ENCODE data around the gene DMRT3. TPM values are rescaled to one million over a fixed set of nuclear protein-coding genes. Genes with fewer than 3 reads are reported as not detected.

The DMRT3 gene
- total RNA-seq, 2 experiments from 2014 or later, result not detected

GRCh38 chr9:1001838-1002237, 25.4 kb downstream of the DMRT3 start:
- H3K9me3 Mint-ChIP-seq, result no peaks in the 10 kb centered on the region
- peak overlapping the region; percentile 32 for H3K27ac Mint-ChIP-seq
- H3K4me1 Mint-ChIP-seq, result peaks cover 8% of the 10 kb centered on the region

GRCh38 chr9:1002678-1003077, 26.2 kb downstream of the DMRT3 start:
- Mint-ChIP-seq H3K27me3 (peaks cover 11% of the 10 kb centered on the region), H3K9me3 (no peaks in the 10 kb centered on the region)
- POLR2A ChIA-PET, result no interaction called here

More at GRCh38 chr9:1001838-1002237, 25.4 kb downstream of the DMRT3 start:
- DNase-seq, result no peak
- Mint-ChIP-seq H3K27me3 (peaks cover 8% of the 10 kb centered on the region), H3K36me3 (no peaks in the 10 kb centered on the region), H3K4me3 (no peak overlapping the region)
- POLR2A ChIA-PET, result no interaction called here
- ATAC-seq (ENCODE audit: low read depth), result no peak

GRCh38 chr9:1005043-1005667, 28.7 kb downstream of the DMRT3 start:
- POLR2A ChIA-PET, result no interaction called here
- H3K4me1 Mint-ChIP-seq, result peaks cover 12% of the 10 kb centered on the region
- H3K27me3 Mint-ChIP-seq, result peaks cover 21% of the 10 kb centered on the region
- DNase-seq (no peak), ATAC-seq (ENCODE audit: low read depth) (peak; percentile 65)
- no peaks in the 10 kb centered on the region for H3K36me3 Mint-ChIP-seq
- H3K4me3 Mint-ChIP-seq, result no peak overlapping the region
- no peaks in the 10 kb centered on the region for H3K9me3 Mint-ChIP-seq
- no peak overlapping the region for H3K27ac Mint-ChIP-seq

More at GRCh38 chr9:1002678-1003077, 26.2 kb downstream of the DMRT3 start:
- ATAC-seq (ENCODE audit: low read depth), result no peak
- Mint-ChIP-seq H3K36me3 (no peaks in the 10 kb centered on the region), H3K4me1 (peaks cover 8% of the 10 kb centered on the region), H3K27ac (no peak overlapping the region), H3K4me3 (no peak overlapping the region)
- no peak for DNase-seq

- Mint-ChIP-seq H3K9me3 (no peaks in the 10 kb centered on the region), H3K4me1 (peaks cover 12% of the 10 kb centered on the region), H3K4me3 (no peak overlapping the region), H3K27ac (no peak overlapping the region), H3K36me3 (no peaks in the 10 kb centered on the region), H3K27me3 (peaks cover 21% of the 10 kb centered on the region)
- no peak for ATAC-seq (ENCODE audit: low read depth)
- POLR2A ChIA-PET, result no interaction called here
- DNase-seq, result no peak
Measured at GRCh38 chr9:1007312-1007711, 30.9 kb downstream of the DMRT3 start.

- H3K27me3 Mint-ChIP-seq, result peaks cover 21% of the 10 kb centered on the region
- H3K27ac Mint-ChIP-seq, result no peak overlapping the region
- no peaks in the 10 kb centered on the region for H3K36me3 Mint-ChIP-seq
- H3K4me3 Mint-ChIP-seq, result peak overlapping the region; percentile 3
- POLR2A ChIA-PET, result no interaction called here
- H3K9me3 Mint-ChIP-seq, result no peaks in the 10 kb centered on the region
- peaks cover 12% of the 10 kb centered on the region for H3K4me1 Mint-ChIP-seq
- DNase-seq (no peak), ATAC-seq (ENCODE audit: low read depth) (no peak)
Measured at GRCh38 chr9:1008216-1008615, 31.8 kb downstream of the DMRT3 start.

- H3K4me1 Mint-ChIP-seq, result peaks cover 12% of the 10 kb centered on the region
- H3K27ac Mint-ChIP-seq, result no peak overlapping the region
- peak; percentile 96 for ATAC-seq (ENCODE audit: low read depth)
- POLR2A ChIA-PET, result interaction anchor here (0.6 to 1.2 kb wide), 2 partner anchors 115 to 539 kb away, joined by 3 read pairs; no protein-coding TSS in a partner anchor
- peaks cover 26% of the 10 kb centered on the region for H3K27me3 Mint-ChIP-seq
- H3K9me3 Mint-ChIP-seq, result no peaks in the 10 kb centered on the region
- DNase-seq, result peak; percentile 78
- no peaks in the 10 kb centered on the region for H3K36me3 Mint-ChIP-seq
- no peak overlapping the region for H3K4me3 Mint-ChIP-seq
Measured at GRCh38 chr9:1009101-1009707, 32.7 kb downstream of the DMRT3 start.

- no peak overlapping the region for H3K4me3 Mint-ChIP-seq
- H3K27me3 Mint-ChIP-seq, result peaks cover 30% of the 10 kb centered on the region
- H3K4me1 Mint-ChIP-seq, result peaks cover 4% of the 10 kb centered on the region
- H3K9me3 Mint-ChIP-seq, result no peaks in the 10 kb centered on the region
- no peaks in the 10 kb centered on the region for H3K36me3 Mint-ChIP-seq
- no peak for ATAC-seq (ENCODE audit: low read depth)
- DNase-seq, result no peak
- POLR2A ChIA-PET, result no interaction called here
- H3K27ac Mint-ChIP-seq, result no peak overlapping the region
Measured at GRCh38 chr9:1013021-1013420, 36.6 kb downstream of the DMRT3 start.

- Mint-ChIP-seq H3K36me3 (no peaks in the 10 kb centered on the region), H3K27me3 (peaks cover 24% of the 10 kb centered on the region), H3K4me1 (peaks cover 3% of the 10 kb centered on the region), H3K4me3 (no peak overlapping the region), H3K9me3 (no peaks in the 10 kb centered on the region), H3K27ac (no peak overlapping the region)
- ATAC-seq (ENCODE audit: low read depth) (no peak), DNase-seq (no peak)
- POLR2A ChIA-PET, result no interaction called here
Measured at GRCh38 chr9:1014225-1014624, 37.8 kb downstream of the DMRT3 start.

- no peaks in the 10 kb centered on the region for H3K9me3 Mint-ChIP-seq
- POLR2A ChIA-PET, result no interaction called here
- no peaks in the 10 kb centered on the region for H3K36me3 Mint-ChIP-seq
- H3K4me3 Mint-ChIP-seq, result no peak overlapping the region
- H3K27me3 Mint-ChIP-seq, result peaks cover 24% of the 10 kb centered on the region
- DNase-seq (no peak), ATAC-seq (ENCODE audit: low read depth) (no peak)
- peaks cover 1% of the 10 kb centered on the region for H3K4me1 Mint-ChIP-seq
- H3K27ac Mint-ChIP-seq, result no peak overlapping the region
Measured at GRCh38 chr9:1014640-1015039, 38.2 kb downstream of the DMRT3 start.

- ATAC-seq (ENCODE audit: low read depth) (no peak), DNase-seq (no peak)
- no peaks in the 10 kb centered on the region for H3K9me3 Mint-ChIP-seq
- H3K27ac Mint-ChIP-seq, result no peak overlapping the region
- H3K4me1 Mint-ChIP-seq, result peaks cover 1% of the 10 kb centered on the region
- no peak overlapping the region for H3K4me3 Mint-ChIP-seq
- no peaks in the 10 kb centered on the region for H3K36me3 Mint-ChIP-seq
- POLR2A ChIA-PET, result no interaction called here
- H3K27me3 Mint-ChIP-seq, result peaks cover 24% of the 10 kb centered on the region
Measured at GRCh38 chr9:1018121-1018520, 41.7 kb downstream of the DMRT3 start.

- Mint-ChIP-seq H3K27ac (no peak overlapping the region), H3K36me3 (no peaks in the 10 kb centered on the region), H3K9me3 (no peaks in the 10 kb centered on the region), H3K4me3 (no peak overlapping the region), H3K4me1 (no peaks in the 10 kb centered on the region), H3K27me3 (peaks cover 6% of the 10 kb centered on the region)
- ATAC-seq (ENCODE audit: low read depth) (no peak), DNase-seq (no peak)
- POLR2A ChIA-PET, result no interaction called here
Measured at GRCh38 chr9:1024112-1024511, 47.7 kb downstream of the DMRT3 start.

- Mint-ChIP-seq H3K27ac (no peak overlapping the region), H3K9me3 (no peaks in the 10 kb centered on the region), H3K4me1 (no peaks in the 10 kb centered on the region), H3K4me3 (no peak overlapping the region), H3K36me3 (no peaks in the 10 kb centered on the region), H3K27me3 (peaks cover 7% of the 10 kb centered on the region)
- DNase-seq (no peak), ATAC-seq (ENCODE audit: low read depth) (no peak)
- POLR2A ChIA-PET, result no interaction called here
Measured at GRCh38 chr9:1025131-1025530, 48.7 kb downstream of the DMRT3 start.

GRCh38 chr9:1026219-1026618, 49.8 kb downstream of the DMRT3 start:
- POLR2A ChIA-PET, result no interaction called here
- peaks cover 13% of the 10 kb centered on the region for H3K27me3 Mint-ChIP-seq
- H3K27ac Mint-ChIP-seq, result no peak overlapping the region
- H3K4me3 Mint-ChIP-seq, result no peak overlapping the region
- ATAC-seq (ENCODE audit: low read depth) (no peak), DNase-seq (no peak)
- H3K36me3 Mint-ChIP-seq, result no peaks in the 10 kb centered on the region
- no peaks in the 10 kb centered on the region for H3K4me1 Mint-ChIP-seq
- no peaks in the 10 kb centered on the region for H3K9me3 Mint-ChIP-seq

GRCh38 chr9:1028501-1029190, 52.2 kb downstream of the DMRT3 start:
- H3K27me3 Mint-ChIP-seq, result peaks cover 13% of the 10 kb centered on the region
- no peaks in the 10 kb centered on the region for H3K4me1 Mint-ChIP-seq
- no peak overlapping the region for H3K4me3 Mint-ChIP-seq
- no peaks in the 10 kb centered on the region for H3K9me3 Mint-ChIP-seq
- no peaks in the 10 kb centered on the region for H3K36me3 Mint-ChIP-seq
- DNase-seq (no peak), ATAC-seq (ENCODE audit: low read depth) (no peak)
- POLR2A ChIA-PET, result no interaction called here
- no peak overlapping the region for H3K27ac Mint-ChIP-seq
